Ishikawa (cell line): ENCODE measurements around the gene SMC4.

Experiments
- CEBPB ChIP-seq: IDR thresholded peaks from 2 replicates; pipeline ENCODE4 v1.6.1; 2012
- CREB1 ChIP-seq: IDR thresholded peaks from 2 replicates; pipeline ENCODE4 v1.6.1; 2012; ENCODE audit warnings: low read depth
- EGR1 ChIP-seq: IDR thresholded peaks from 2 replicates; pipeline ENCODE4 v1.6.1; 2012
- EP300 ChIP-seq: IDR thresholded peaks from 2 replicates; pipeline ENCODE4 v1.6.1; 2012; ENCODE audit warnings: borderline replicate concordance
- FOXM1 ChIP-seq: IDR thresholded peaks from 2 replicates; pipeline ENCODE4 v1.6.1; 2012; ENCODE audit warnings: low read depth, borderline replicate concordance
- MAX ChIP-seq: IDR thresholded peaks from 2 replicates; pipeline ENCODE4 v1.6.1; 2012
- NFIC ChIP-seq: IDR thresholded peaks from 2 replicates; pipeline ENCODE4 v1.6.1; 2012
- RAD21 ChIP-seq: IDR thresholded peaks from 2 replicates; pipeline ENCODE4 v1.6.1; 2012; ENCODE audit warnings: low read depth
- REST ChIP-seq: IDR thresholded peaks from 2 replicates; pipeline ENCODE4 v1.6.1; 2012; ENCODE audit warnings: low read depth, mild to moderate bottlenecking
- TAF1 ChIP-seq: IDR thresholded peaks from 2 replicates; pipeline ENCODE4 v1.6.1; 2012; ENCODE audit warnings: low read depth, mild to moderate bottlenecking
- TCF12 ChIP-seq: IDR thresholded peaks from 2 replicates; pipeline ENCODE4 v1.6.1; 2012; ENCODE audit warnings: low read depth
- TEAD4 ChIP-seq: IDR thresholded peaks from 2 replicates; pipeline ENCODE4 v1.6.1; 2012
- USF1 ChIP-seq: IDR thresholded peaks from 2 replicates; pipeline ENCODE4 v1.6.1; 2012
- YY1 ChIP-seq: IDR thresholded peaks from 2 replicates; pipeline ENCODE4 v1.6.1; 2012; ENCODE audit warnings: low read depth
- ZBTB7A ChIP-seq: IDR thresholded peaks from 2 replicates; pipeline ENCODE4 v1.6.1; 2012; ENCODE audit warnings: low read depth

The SMC4 gene

GRCh38 chr3:160475153-160475552 lies 75.7 kb downstream of the SMC4 start:
- TF ChIP-seq YY1 (no peak), MAX (no peak), FOXM1 (no peak), TEAD4 (no peak), CREB1 (no peak), NFIC (no peak), RAD21 (no peak)

- TF ChIP-seq CEBPB (no peak), EP300 (no peak), TAF1 (no peak), TCF12 (no peak), FOXM1 (no peak), CREB1 (no peak), USF1 (no peak), ZBTB7A (no peak), TEAD4 (no peak), NFIC (no peak), YY1 (no peak), REST (no peak), RAD21 (no peak), EGR1 (no peak), MAX (no peak)
Measured at GRCh38 chr3:160475884-160476283, 76.4 kb downstream of the SMC4 start.

- TF ChIP-seq TEAD4 (no peak), ZBTB7A (no peak), USF1 (no peak)
Measured at GRCh38 chr3:160477750-160478149, 78.3 kb downstream of the SMC4 start.

- TF ChIP-seq MAX (no peak), FOXM1 (no peak), RAD21 (no peak)
Measured at GRCh38 chr3:160478338-160478737, 78.9 kb downstream of the SMC4 start.

- TF ChIP-seq EGR1, result no peak
- no peak for TF ChIP-seq REST
- no peak for TF ChIP-seq MAX
- TF ChIP-seq NFIC, result no peak
- TF ChIP-seq TCF12, result no peak
Measured at GRCh38 chr3:160479376-160479775, 79.9 kb downstream of the SMC4 start.

- TF ChIP-seq REST, result no peak
Measured at GRCh38 chr3:160480931-160481330, 81.5 kb downstream of the SMC4 start.
